ENCODE results near the gene UBE2O. TPM values are rescaled to one million over a fixed set of nuclear protein-coding genes. Genes with fewer than 3 reads are reported as not detected.

Gene UBE2O
- total and polyA plus RNA-seq, 9 donors, result 8.3 to 37.2 (median 27.9) TPM

GRCh38 chr17:76391200-76391715 is 61.7 kb downstream of the UBE2O start:
- no peak overlapping the region for H3K4me3 ChIP-seq
- no peak for DNase-seq
- no peaks in the 10 kb centered on the region for H3K9me3 ChIP-seq
- TF ChIP-seq EP300 (IDR thresholded peaks at IDR 0.05), result no peak
- no peak for TF ChIP-seq POLR2A (IDR thresholded peaks at IDR 0.05)
- TF ChIP-seq CTCF (IDR thresholded peaks at IDR 0.05), result no peak
- no peaks in the 10 kb centered on the region for H3K27me3 ChIP-seq
- H3K36me3 ChIP-seq, result no peaks in the 10 kb centered on the region
- intact Hi-C loops (cut with DNase I), result loop anchor here in 1 of 4 donors (10.0 kb wide), 1 partner anchor 664 kb away; no protein-coding TSS in a partner anchor
- peaks cover under 1% of the 10 kb centered on the region for H3K4me1 ChIP-seq (ENCODE audit: insufficient read depth)
- WGBS, 3 donors, result 89 to 91% (median 91%) methylated on average over 20 to 21 of the region's 21 CpGs
- no peak overlapping the region for H3K27ac ChIP-seq

GRCh38 chr17:76390003-76390421 is 62.9 kb downstream of the UBE2O start:
- Histone ChIP-seq H3K4me3 (no peak overlapping the region), H3K9me3 (no peaks in the 10 kb centered on the region), H3K4me1 (ENCODE audit: insufficient read depth) (peaks cover 8% of the 10 kb centered on the region), H3K27ac (no peak overlapping the region), H3K36me3 (no peaks in the 10 kb centered on the region), H3K27me3 (no peaks in the 10 kb centered on the region)
- TF ChIP-seq EP300 (IDR thresholded peaks at IDR 0.05) (no peak), POLR2A (IDR thresholded peaks at IDR 0.05) (no peak), CTCF (IDR thresholded peaks at IDR 0.05) (no peak)
- DNase-seq, result no peak
- 78 to 84% (median 83%) methylated on average over 11 of the region's 11 CpGs for WGBS, 3 donors
- intact Hi-C loops (cut with DNase I), result loop anchor here in 1 of 4 donors (10.0 kb wide), 1 partner anchor 665 kb away; no protein-coding TSS in a partner anchor

- intact Hi-C loops (cut with DNase I), result no loop called here
- H3K4me3 ChIP-seq, result no peak overlapping the region
- no peak for TF ChIP-seq POLR2A (IDR thresholded peaks at IDR 0.05)
- no peak for TF ChIP-seq CTCF (IDR thresholded peaks at IDR 0.05)
- TF ChIP-seq EP300 (IDR thresholded peaks at IDR 0.05), result no peak
- peak in 1 of 5 donors; percentile 32 for DNase-seq
- no peaks in the 10 kb centered on the region for H3K9me3 ChIP-seq
- H3K36me3 ChIP-seq, result no peaks in the 10 kb centered on the region
- peaks cover 8% of the 10 kb centered on the region for H3K4me1 ChIP-seq (ENCODE audit: insufficient read depth)
- no peak overlapping the region for H3K27ac ChIP-seq
- 74 to 83% (median 77%) methylated on average over 14 to 16 of the region's 16 CpGs for WGBS, 3 donors
- no peaks in the 10 kb centered on the region for H3K27me3 ChIP-seq
Measured at GRCh38 chr17:76388966-76389888, 63.7 kb downstream of the UBE2O start.

- peaks cover 12% of the 10 kb centered on the region for H3K4me1 ChIP-seq (ENCODE audit: insufficient read depth)
Measured at GRCh38 chr17:76386966-76387765, 65.8 kb downstream of the UBE2O start.

More at GRCh38 chr17:76386966-76387765, 65.8 kb downstream of the UBE2O start:
- no peak for TF ChIP-seq POLR2A (IDR thresholded peaks at IDR 0.05)
- no peak for TF ChIP-seq EP300 (IDR thresholded peaks at IDR 0.05)
- TF ChIP-seq CTCF (IDR thresholded peaks at IDR 0.05), result no peak
- Histone ChIP-seq H3K4me3 (no peak overlapping the region), H3K27ac (no peak overlapping the region), H3K27me3 (no peaks in the 10 kb centered on the region), H3K36me3 (no peaks in the 10 kb centered on the region), H3K9me3 (no peaks in the 10 kb centered on the region)
- intact Hi-C loops (cut with DNase I), result no loop called here
- DNase-seq, result peak in 1 of 5 donors; percentile 40
- 89 to 95% (median 91%) methylated on average over 28 to 31 of the region's 31 CpGs for WGBS, 3 donors

Data from ovary (tissue), 9 donors.